ENCODE measurements around the gene CDH13.

CDH13 gene

GRCh38 chr16:82735186-82735585 lies 108.4 kb downstream of the CDH13 start:
- Histone ChIP-seq H3K27me3 (ENCODE audit: control insufficient read depth in 1 of 2, insufficient read depth in 1 of 2, low read length in 2 of 2) (no peaks in the 10 kb centered on the region), H4K8ac (ENCODE audit: low read length) (no peak overlapping the region), H2BK15ac (ENCODE audit: low read depth, poor library complexity, severe bottlenecking) (no peak overlapping the region), H3K9me3 (ENCODE audit: control insufficient read depth, low read length) (peaks cover 3% of the 10 kb centered on the region), H3K4me2 (ENCODE audit: low read length, poor library complexity, severe bottlenecking) (no peak overlapping the region), H2AK5ac (ENCODE audit: low read length, severe bottlenecking) (no peak overlapping the region), H3K4ac (ENCODE audit: low read depth in 1 of 2, low read length in 2 of 2) (no peak overlapping the region), H3K18ac (ENCODE audit: low read depth in 1 of 2, low read length in 2 of 2) (no peak overlapping the region), H3K9ac (ENCODE audit: low read length) (no peak overlapping the region), H2AFZ (ENCODE audit: low read depth, low read length) (no peak overlapping the region), H4K91ac (ENCODE audit: low read length) (no peak overlapping the region), H3K4me3 (ENCODE audit: insufficient read depth in 1 of 2, low read depth in 1 of 2, low read length in 2 of 2) (no peak overlapping the region), H3K4me1 (ENCODE audit: control insufficient read depth, insufficient read depth, low read depth, low read length) (no peaks in the 10 kb centered on the region), H2BK5ac (ENCODE audit: low read depth, low read length, poor library complexity, severe bottlenecking) (no peak overlapping the region), H3K79me1 (replicated peaks; ENCODE audit: low read length, poor library complexity, severe bottlenecking) (peaks cover 20% of the 10 kb centered on the region), H2BK120ac (ENCODE audit: low read depth, low read length) (no peak overlapping the region), H3K23ac (ENCODE audit: low read length in 2 of 2) (no peak overlapping the region), H2BK12ac (ENCODE audit: low read length in 2 of 2) (no peak overlapping the region), H3K14ac (ENCODE audit: low read length in 2 of 2) (no peak overlapping the region), H3K27ac (ENCODE audit: low read length, poor library complexity, severe bottlenecking) (no peak overlapping the region), H3K36me3 (ENCODE audit: control insufficient read depth in 1 of 2, insufficient read depth in 2 of 2, low read depth in 1 of 2, low read length in 2 of 2) (no peaks in the 10 kb centered on the region)
- WGBS, result 59% methylated on average over 3 of the region's 3 CpGs
- DNase-seq, result peak; percentile 34

GRCh38 chr16:82735673-82736091 lies 108.9 kb downstream of the CDH13 start:
- Histone ChIP-seq H3K18ac (ENCODE audit: low read depth in 1 of 2, low read length in 2 of 2) (no peak overlapping the region), H3K27ac (ENCODE audit: low read length, poor library complexity, severe bottlenecking) (no peak overlapping the region), H4K91ac (ENCODE audit: low read length) (no peak overlapping the region), H2AFZ (ENCODE audit: low read depth, low read length) (no peak overlapping the region), H3K14ac (ENCODE audit: low read length in 2 of 2) (no peak overlapping the region), H3K27me3 (ENCODE audit: control insufficient read depth in 1 of 2, insufficient read depth in 1 of 2, low read length in 2 of 2) (no peaks in the 10 kb centered on the region), H2BK12ac (ENCODE audit: low read length in 2 of 2) (no peak overlapping the region), H3K4ac (ENCODE audit: low read depth in 1 of 2, low read length in 2 of 2) (no peak overlapping the region), H3K4me3 (ENCODE audit: insufficient read depth in 1 of 2, low read depth in 1 of 2, low read length in 2 of 2) (no peak overlapping the region), H2AK5ac (ENCODE audit: low read length, severe bottlenecking) (no peak overlapping the region), H2BK5ac (ENCODE audit: low read depth, low read length, poor library complexity, severe bottlenecking) (no peak overlapping the region), H3K9me3 (ENCODE audit: control insufficient read depth, low read length) (no peaks in the 10 kb centered on the region), H3K23ac (ENCODE audit: low read length in 2 of 2) (no peak overlapping the region), H3K79me1 (replicated peaks; ENCODE audit: low read length, poor library complexity, severe bottlenecking) (peaks cover 23% of the 10 kb centered on the region), H4K8ac (ENCODE audit: low read length) (no peak overlapping the region), H3K4me2 (ENCODE audit: low read length, poor library complexity, severe bottlenecking) (no peak overlapping the region), H2BK120ac (ENCODE audit: low read depth, low read length) (no peak overlapping the region), H3K36me3 (ENCODE audit: control insufficient read depth in 1 of 2, insufficient read depth in 2 of 2, low read depth in 1 of 2, low read length in 2 of 2) (no peaks in the 10 kb centered on the region), H2BK15ac (ENCODE audit: low read depth, poor library complexity, severe bottlenecking) (no peak overlapping the region), H3K9ac (ENCODE audit: low read length) (no peak overlapping the region), H3K4me1 (ENCODE audit: control insufficient read depth, insufficient read depth, low read depth, low read length) (no peaks in the 10 kb centered on the region)
- DNase-seq, result peak; percentile 85
- WGBS, result 40% methylated on average over 4 of the region's 5 CpGs

- Histone ChIP-seq H2BK12ac (ENCODE audit: low read length in 2 of 2) (no peak overlapping the region), H3K4ac (ENCODE audit: low read depth in 1 of 2, low read length in 2 of 2) (no peak overlapping the region), H3K18ac (ENCODE audit: low read depth in 1 of 2, low read length in 2 of 2) (no peak overlapping the region), H3K79me1 (replicated peaks; ENCODE audit: low read length, poor library complexity, severe bottlenecking) (peaks cover 21% of the 10 kb centered on the region), H2AFZ (ENCODE audit: low read depth, low read length) (no peak overlapping the region), H2BK120ac (ENCODE audit: low read depth, low read length) (no peak overlapping the region), H3K4me1 (ENCODE audit: control insufficient read depth, insufficient read depth, low read depth, low read length) (no peaks in the 10 kb centered on the region), H3K4me3 (ENCODE audit: insufficient read depth in 1 of 2, low read depth in 1 of 2, low read length in 2 of 2) (no peak overlapping the region), H3K14ac (ENCODE audit: low read length in 2 of 2) (no peak overlapping the region), H2BK15ac (ENCODE audit: low read depth, poor library complexity, severe bottlenecking) (no peak overlapping the region), H3K27ac (ENCODE audit: low read length, poor library complexity, severe bottlenecking) (no peak overlapping the region), H3K36me3 (ENCODE audit: control insufficient read depth in 1 of 2, insufficient read depth in 2 of 2, low read depth in 1 of 2, low read length in 2 of 2) (no peaks in the 10 kb centered on the region), H3K9me3 (ENCODE audit: control insufficient read depth, low read length) (no peaks in the 10 kb centered on the region), H2BK5ac (ENCODE audit: low read depth, low read length, poor library complexity, severe bottlenecking) (no peak overlapping the region), H3K4me2 (ENCODE audit: low read length, poor library complexity, severe bottlenecking) (no peak overlapping the region), H3K9ac (ENCODE audit: low read length) (no peak overlapping the region), H4K91ac (ENCODE audit: low read length) (no peak overlapping the region), H4K8ac (ENCODE audit: low read length) (no peak overlapping the region), H2AK5ac (ENCODE audit: low read length, severe bottlenecking) (no peak overlapping the region), H3K27me3 (ENCODE audit: control insufficient read depth in 1 of 2, insufficient read depth in 1 of 2, low read length in 2 of 2) (no peaks in the 10 kb centered on the region), H3K23ac (ENCODE audit: low read length in 2 of 2) (no peak overlapping the region)
- DNase-seq, result no peak
- 29% methylated on average over 2 of the region's 2 CpGs for WGBS
Measured at GRCh38 chr16:82736224-82736623, 109.5 kb downstream of the CDH13 start.

- Histone ChIP-seq H2AFZ (ENCODE audit: low read depth, low read length) (no peak overlapping the region), H2AK5ac (ENCODE audit: low read length, severe bottlenecking) (no peak overlapping the region), H3K23ac (ENCODE audit: low read length in 2 of 2) (no peak overlapping the region), H2BK12ac (ENCODE audit: low read length in 2 of 2) (no peak overlapping the region), H3K14ac (ENCODE audit: low read length in 2 of 2) (no peak overlapping the region), H3K27me3 (ENCODE audit: control insufficient read depth in 1 of 2, insufficient read depth in 1 of 2, low read length in 2 of 2) (no peaks in the 10 kb centered on the region), H4K91ac (ENCODE audit: low read length) (no peak overlapping the region), H3K9me3 (ENCODE audit: control insufficient read depth, low read length) (no peaks in the 10 kb centered on the region), H2BK15ac (ENCODE audit: low read depth, poor library complexity, severe bottlenecking) (no peak overlapping the region), H2BK120ac (ENCODE audit: low read depth, low read length) (no peak overlapping the region), H3K9ac (ENCODE audit: low read length) (no peak overlapping the region), H2BK5ac (ENCODE audit: low read depth, low read length, poor library complexity, severe bottlenecking) (no peak overlapping the region), H3K4me2 (ENCODE audit: low read length, poor library complexity, severe bottlenecking) (no peak overlapping the region), H3K4ac (ENCODE audit: low read depth in 1 of 2, low read length in 2 of 2) (no peak overlapping the region), H3K79me1 (replicated peaks; ENCODE audit: low read length, poor library complexity, severe bottlenecking) (peaks cover 19% of the 10 kb centered on the region), H4K8ac (ENCODE audit: low read length) (no peak overlapping the region), H3K18ac (ENCODE audit: low read depth in 1 of 2, low read length in 2 of 2) (no peak overlapping the region), H3K4me1 (ENCODE audit: control insufficient read depth, insufficient read depth, low read depth, low read length) (peaks cover 1% of the 10 kb centered on the region), H3K4me3 (ENCODE audit: insufficient read depth in 1 of 2, low read depth in 1 of 2, low read length in 2 of 2) (no peak overlapping the region), H3K27ac (ENCODE audit: low read length, poor library complexity, severe bottlenecking) (no peak overlapping the region), H3K36me3 (ENCODE audit: control insufficient read depth in 1 of 2, insufficient read depth in 2 of 2, low read depth in 1 of 2, low read length in 2 of 2) (no peaks in the 10 kb centered on the region)
- DNase-seq, result no peak
- 90% methylated on average over 3 of the region's 3 CpGs for WGBS
Measured at GRCh38 chr16:82738699-82739098, 111.9 kb downstream of the CDH13 start.
